ENCODE results near the gene RBM22.

The RBM22 gene

DNA sequence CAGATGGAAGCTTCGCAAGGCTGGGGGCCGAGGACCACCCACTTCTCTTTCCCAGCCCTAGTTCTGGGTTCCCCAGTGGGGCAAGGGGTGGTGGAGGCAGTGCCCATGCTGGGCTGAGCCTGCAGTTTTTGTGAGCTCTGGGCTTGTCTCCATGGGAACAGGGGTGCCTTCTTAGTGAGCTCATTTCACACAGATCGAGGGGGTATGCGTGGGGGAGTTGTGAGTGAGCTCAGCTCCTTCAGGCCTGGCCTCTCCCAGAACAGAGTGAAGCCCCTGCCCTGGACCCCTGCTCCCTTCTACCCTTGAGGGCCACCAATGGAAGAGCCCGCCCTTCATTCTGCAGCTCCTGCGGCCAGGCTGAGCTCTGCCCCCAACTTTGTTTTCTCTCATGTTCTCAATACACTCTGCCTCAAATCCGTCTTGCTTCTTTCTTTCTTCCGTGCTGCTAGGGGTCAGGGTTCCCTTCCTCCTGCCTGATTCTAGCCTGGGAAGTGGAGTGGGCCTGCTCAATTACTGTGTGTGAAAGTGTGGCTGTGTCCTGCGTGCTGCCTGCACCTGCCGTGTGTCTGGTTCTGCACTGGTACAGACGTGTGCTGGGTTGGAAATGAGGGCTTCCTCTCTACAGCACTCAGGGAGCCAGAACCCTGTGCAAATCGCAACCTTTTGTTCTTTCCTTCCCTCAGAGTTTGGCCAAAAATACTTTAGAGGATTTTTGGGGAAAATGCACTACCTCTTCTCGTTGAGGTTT lies 48.8 kb downstream of the RBM22 start:
- no peak for DNase-seq (ENCODE audit: low spot score)

GRCh38 chr5:150651382-150651781 lies 49.5 kb downstream of the RBM22 start:
- no peak for DNase-seq (ENCODE audit: low spot score)

DNA sequence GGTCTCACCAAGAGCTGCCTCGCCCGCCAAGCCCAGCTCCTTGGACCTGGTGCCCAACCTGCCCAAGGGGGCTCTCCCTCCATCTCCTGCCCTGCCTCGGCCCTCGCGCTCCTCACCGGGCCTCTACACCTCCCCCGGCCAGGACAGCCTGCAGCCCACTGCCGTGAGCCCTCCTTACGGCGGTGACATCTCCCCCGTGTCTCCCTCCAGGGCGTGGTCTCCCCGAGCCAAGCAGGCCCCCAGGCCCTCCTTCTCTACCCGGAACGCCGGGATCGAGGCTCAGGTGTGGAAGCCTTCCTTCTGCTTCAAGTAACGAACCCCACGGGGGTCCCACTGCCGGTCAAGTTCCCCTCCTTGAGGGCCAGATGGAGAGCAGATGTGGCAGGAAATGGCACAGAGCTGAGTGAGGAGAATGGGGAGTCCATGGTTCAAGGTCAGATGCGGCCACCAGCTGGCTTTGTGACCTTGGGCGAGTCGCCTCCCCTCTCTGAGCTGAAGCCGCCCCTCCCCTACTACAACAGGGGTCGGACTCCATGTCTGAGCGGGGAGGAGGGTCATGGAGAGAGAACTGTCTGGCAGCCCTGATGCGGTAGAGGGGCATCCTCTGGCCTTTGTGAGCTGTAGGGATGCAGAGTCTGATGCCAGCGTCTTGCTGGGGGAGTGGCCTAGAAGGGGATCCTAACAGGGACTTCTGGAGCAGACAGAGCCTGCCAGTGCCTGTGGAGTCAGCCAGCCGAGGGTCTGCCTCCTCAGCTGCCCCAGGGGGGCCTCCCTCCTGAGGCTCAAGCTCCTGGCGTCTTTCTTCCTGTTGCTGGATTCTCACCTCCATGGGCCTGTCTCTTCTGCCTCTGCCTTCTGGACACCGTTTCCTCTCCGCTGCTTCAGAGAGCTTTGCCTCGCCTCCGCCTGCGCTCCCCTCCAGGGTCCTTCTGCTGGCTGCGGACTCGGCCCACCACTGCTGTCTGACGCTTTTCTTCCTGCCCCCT lies 50.5 kb downstream of the RBM22 start:
- no peak for DNase-seq (ENCODE audit: low spot score)

DNA sequence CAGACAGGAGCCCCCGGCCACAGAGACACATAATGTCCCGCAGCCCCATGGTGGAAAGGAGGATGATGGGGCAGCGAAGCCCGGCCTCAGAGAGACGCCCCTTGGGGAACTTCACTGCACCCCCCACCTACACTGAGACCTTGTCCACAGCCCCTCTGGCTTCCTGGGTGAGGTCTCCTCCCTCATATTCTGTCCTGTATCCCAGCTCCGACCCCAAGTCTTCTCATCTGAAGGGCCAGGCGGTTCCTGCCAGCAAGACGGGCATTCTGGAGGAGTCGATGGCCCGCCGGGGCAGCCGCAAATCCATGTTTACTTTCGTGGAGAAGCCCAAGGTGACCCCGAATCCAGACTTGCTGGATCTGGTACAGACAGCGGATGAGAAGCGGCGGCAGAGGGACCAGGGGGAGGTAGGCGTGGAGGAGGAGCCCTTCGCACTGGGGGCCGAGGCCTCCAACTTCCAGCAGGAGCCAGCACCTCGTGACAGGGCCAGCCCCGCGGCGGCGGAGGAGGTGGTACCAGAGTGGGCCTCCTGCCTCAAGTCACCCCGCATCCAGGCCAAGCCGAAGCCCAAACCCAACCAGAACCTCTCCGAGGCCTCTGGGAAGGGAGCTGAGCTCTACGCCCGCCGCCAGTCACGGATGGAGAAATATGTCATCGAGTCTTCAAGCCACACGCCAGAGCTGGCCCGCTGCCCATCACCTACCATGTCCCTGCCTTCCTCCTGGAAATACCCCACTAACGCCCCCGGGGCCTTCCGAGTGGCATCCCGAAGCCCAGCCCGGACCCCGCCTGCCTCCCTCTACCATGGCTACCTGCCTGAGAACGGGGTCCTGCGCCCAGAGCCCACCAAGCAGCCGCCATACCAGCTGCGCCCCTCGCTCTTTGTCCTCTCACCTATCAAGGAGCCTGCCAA lies 51.5 kb downstream of the RBM22 start:
- DNase-seq (ENCODE audit: low spot score): no peak

DNA sequence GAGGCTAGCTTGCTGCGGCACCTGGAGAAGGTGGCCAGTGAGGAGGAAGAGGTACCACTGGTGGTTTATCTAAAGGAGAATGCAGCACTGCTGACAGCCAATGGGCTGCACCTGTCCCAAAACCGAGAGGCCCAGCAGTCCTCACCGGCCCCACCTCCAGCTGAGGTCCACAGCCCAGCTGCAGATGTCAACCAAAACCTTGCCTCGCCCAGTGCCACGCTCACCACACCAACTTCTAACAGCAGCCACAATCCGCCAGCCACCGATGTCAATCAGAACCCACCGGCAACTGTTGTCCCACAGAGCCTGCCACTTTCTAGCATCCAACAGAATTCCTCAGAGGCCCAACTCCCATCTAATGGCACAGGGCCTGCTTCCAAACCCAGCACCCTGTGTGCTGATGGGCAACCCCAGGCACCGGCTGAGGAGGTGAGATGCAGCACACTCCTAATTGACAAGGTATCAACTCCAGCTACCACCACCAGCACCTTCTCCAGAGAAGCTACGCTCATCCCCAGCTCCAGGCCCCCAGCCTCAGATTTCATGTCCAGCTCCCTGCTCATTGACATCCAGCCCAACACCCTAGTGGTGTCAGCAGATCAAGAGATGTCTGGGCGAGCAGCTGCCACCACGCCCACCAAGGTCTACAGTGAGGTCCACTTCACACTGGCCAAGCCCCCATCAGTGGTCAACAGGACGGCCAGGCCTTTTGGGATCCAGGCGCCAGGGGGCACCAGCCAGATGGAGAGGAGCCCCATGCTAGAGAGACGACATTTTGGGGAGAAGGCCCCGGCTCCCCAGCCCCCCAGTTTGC lies 52.4 kb downstream of the RBM22 start:
- DNase-seq (ENCODE audit: low spot score): no peak

DNA sequence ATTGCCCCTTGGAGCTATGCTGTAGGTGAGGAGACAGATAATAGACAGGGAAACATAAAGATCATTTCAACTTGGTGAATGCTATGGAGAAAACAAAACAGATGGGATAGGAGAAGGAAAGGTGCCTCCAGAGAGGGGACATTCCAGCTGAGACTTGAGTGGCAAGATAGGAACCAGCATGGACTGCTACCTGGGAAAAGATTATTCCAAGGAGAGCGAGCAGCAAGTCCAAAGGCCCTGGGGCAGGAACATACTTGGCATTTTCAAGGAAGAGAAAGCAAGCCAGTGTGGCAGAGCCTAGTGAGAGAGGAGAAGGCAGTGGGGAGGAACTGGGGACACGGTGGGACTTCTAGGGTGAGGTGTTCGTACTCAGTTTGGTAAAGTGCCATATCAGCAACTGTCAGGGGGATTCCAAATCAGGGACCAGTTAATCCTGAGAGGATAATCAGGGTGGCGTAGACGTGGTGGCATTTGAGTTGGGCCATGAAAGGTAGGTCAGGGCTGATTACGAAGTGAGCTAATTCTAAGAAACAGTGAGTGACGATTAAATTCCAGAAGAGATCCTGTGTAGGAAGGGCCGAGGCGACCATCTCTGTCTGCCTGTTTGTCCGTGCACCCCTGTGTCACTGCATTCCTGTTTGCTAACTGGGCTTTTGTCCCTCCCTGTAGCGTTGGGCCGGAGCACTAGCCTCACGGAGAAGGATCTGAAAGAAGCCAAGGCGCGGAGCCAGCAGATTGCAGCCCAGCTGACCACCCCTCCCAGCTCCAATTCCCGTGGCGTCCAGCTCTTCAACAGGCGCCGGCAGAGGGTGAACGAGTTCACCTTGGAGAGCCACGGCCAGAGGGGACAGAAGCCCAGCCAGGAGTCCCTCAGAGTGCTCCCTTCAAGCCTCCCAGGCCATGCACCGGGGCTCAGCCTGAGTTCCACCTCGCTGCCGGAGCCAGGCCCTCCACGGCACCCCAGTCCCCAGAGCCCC lies 53.3 kb downstream of the RBM22 start:
- no peak for DNase-seq (ENCODE audit: low spot score)

DNA sequence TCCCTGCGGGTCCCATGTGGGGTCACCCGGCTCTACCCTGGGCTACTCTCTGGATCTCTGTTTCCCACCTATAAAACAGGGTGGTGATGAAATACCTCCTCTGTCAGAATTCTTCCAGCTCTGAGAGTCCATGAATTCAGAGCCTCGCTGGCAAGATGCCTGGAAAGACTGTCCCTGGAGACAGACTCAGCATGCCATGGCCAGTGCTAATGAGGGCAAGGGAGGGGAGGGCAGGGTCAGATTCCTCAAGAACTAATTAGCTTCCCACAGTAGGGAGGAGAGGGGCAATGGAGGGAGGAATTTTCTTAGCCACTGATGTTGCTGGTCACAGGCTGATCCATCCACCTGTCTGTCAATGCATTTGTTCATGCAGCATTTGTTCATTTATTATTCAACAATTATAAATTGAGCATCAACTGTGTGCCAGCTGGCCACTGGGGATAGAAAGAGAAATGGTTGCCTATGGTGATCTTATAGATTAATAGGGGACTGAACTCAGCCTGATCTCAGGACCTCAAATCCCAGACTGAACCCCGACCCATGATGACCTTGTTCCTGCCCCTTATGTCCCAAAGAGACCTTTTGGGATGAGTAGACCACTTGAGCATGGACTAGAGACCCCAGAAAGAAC lies 55.7 kb downstream of the RBM22 start:
- DNase-seq (ENCODE audit: low spot score): no peak

- DNase-seq (ENCODE audit: low spot score): no peak
Observed at GRCh38 chr5:150644514-150644913, 56.3 kb downstream of the RBM22 start.

DNA sequence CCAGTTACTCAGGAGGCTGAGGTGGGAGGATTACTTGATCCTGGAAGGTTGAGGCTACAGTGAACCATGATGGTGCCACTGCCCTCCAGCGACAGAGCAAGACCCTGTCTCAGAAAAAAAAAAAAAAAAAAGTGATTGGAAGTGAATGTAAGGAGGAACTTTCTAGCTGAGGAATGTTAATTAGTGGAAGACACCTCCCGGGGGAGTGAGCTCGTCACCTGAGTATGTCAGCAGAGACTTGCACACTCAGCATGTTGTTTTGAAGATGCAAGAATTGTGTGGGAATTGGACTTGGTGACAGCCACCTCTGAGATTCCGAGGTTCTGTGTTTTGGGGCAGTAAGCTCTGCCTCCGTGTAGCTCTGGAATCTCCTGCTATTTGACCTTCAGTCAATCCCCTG lies 56.8 kb downstream of the RBM22 start:
- DNase-seq (ENCODE audit: low spot score): no peak

DNA sequence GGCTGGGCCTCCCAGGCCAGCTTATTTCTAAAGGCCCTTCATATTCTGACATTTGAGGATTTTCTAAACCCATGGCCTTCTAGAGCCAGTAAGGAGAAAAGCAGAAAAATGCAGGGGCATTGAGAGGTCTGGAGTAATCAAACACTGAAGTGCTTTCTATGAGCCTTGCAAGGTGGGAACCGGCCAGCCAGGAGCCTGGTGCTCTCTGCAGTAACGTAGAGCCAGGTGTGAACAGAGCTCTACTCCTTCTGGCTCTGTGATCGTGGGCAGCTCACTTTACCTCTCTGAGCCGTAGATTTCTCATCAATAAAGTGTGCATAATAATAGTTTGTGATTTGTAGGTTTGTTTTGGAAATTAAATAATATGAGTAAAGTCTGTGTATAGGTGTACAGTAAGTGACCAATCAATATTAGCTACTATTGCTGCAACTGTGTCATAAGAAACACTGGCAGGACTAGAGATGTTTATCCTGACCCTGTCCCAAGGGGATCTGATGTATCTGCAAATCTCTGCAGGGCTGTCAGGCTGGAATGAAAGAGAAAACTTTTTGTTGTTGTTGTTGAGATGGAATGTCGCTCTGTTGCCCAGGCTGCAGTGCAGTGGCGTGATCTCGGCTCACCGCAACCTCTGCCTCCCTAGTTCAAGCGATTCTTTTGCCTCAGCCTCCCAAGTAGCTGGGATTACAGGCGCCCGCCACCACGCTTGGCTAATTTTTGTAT lies 57.7 kb downstream of the RBM22 start:
- DNase-seq (ENCODE audit: low spot score): no peak

GRCh38 chr5:150642567-150642927 lies 58.3 kb downstream of the RBM22 start:
- DNase-seq (ENCODE audit: low spot score): no peak

GRCh38 chr5:150641824-150642566 lies 58.9 kb downstream of the RBM22 start:
- no peak for DNase-seq (ENCODE audit: low spot score)

DNA sequence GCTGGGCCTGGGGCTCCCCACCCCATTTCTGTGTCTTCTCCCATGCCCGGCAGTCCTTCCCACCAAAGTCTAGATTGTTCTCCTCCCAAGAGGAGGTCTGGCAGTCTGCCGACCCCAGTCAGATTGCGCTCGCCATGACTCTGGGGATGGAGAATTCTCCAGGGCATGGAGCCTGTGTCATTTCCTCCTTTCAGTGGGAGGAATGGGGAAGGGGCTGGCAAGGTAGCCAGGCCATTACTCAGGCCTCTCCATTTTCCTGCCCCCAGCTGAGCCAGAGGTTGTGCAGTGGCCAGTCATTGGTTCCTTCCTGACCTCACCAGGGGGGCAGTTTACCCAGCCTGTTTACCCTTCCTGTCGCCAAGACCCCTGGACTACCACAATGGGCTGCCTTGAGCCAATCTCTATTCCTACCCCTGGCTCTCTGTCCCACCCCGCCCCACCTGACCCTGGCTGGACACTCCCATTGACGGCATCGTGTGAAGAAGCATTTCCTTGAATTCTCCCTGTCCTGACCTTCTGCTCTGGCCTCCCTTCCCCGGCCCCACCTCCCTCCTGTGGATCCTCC lies 59.8 kb downstream of the RBM22 start:
- no peak for DNase-seq (ENCODE audit: low spot score)
